Islet precursor cell (in vitro differentiated cells): ENCODE measurements around the gene RECK.

Source experiments
- DNase-seq: peaks from one replicate; pipeline ENCODE4 v3.0.0-alpha.2; 2018

Gene RECK

GRCh38 chr9:36140086-36141084, 103.7 kb downstream of the RECK start:
- DNase-seq = no peak

GRCh38 chr9:36141288-36141687, 104.6 kb downstream of the RECK start:
- no peak for DNase-seq

GRCh38 chr9:36141761-36142160, 105.0 kb downstream of the RECK start:
- DNase-seq = no peak

GRCh38 chr9:36142510-36143244, 106.0 kb downstream of the RECK start:
- no peak for DNase-seq

GRCh38 chr9:36143245-36143641, 106.5 kb downstream of the RECK start:
- no peak for DNase-seq

- no peak for DNase-seq
Measured at GRCh38 chr9:36144309-36145232, 107.9 kb downstream of the RECK start.

- DNase-seq = no peak
Measured at GRCh38 chr9:36145970-36146369, 109.3 kb downstream of the RECK start.

- DNase-seq = no peak
Measured at GRCh38 chr9:36146651-36147050, 109.9 kb downstream of the RECK start.

- no peak for DNase-seq
Measured at GRCh38 chr9:36147441-36148175, 110.9 kb downstream of the RECK start.

GRCh38 chr9:36148311-36149051, 111.8 kb downstream of the RECK start:
- DNase-seq = no peak

- DNase-seq = no peak
Measured at GRCh38 chr9:36149197-36149596, 112.5 kb downstream of the RECK start.

GRCh38 chr9:36150574-36151315, 114.0 kb downstream of the RECK start:
- no peak for DNase-seq

GRCh38 chr9:36151316-36152210, 114.8 kb downstream of the RECK start:
- DNase-seq = no peak

GRCh38 chr9:36152741-36153438, 116.2 kb downstream of the RECK start:
- DNase-seq = no peak

- DNase-seq = no peak
Measured at GRCh38 chr9:36153746-36154145, 117.0 kb downstream of the RECK start.

- no peak for DNase-seq
Measured at GRCh38 chr9:36154331-36154952, 117.7 kb downstream of the RECK start.

- DNase-seq = no peak
Measured at GRCh38 chr9:36156116-36156515, 119.4 kb downstream of the RECK start.

- DNase-seq = no peak
Measured at GRCh38 chr9:36158122-36158521, 121.4 kb downstream of the RECK start.
